ENCODE measurements around the gene CHI3L1.

GRCh38 chr1:203215573-203215972 is 29.1 kb upstream of the CHI3L1 start:
- TF ChIP-seq, protein P1, sequence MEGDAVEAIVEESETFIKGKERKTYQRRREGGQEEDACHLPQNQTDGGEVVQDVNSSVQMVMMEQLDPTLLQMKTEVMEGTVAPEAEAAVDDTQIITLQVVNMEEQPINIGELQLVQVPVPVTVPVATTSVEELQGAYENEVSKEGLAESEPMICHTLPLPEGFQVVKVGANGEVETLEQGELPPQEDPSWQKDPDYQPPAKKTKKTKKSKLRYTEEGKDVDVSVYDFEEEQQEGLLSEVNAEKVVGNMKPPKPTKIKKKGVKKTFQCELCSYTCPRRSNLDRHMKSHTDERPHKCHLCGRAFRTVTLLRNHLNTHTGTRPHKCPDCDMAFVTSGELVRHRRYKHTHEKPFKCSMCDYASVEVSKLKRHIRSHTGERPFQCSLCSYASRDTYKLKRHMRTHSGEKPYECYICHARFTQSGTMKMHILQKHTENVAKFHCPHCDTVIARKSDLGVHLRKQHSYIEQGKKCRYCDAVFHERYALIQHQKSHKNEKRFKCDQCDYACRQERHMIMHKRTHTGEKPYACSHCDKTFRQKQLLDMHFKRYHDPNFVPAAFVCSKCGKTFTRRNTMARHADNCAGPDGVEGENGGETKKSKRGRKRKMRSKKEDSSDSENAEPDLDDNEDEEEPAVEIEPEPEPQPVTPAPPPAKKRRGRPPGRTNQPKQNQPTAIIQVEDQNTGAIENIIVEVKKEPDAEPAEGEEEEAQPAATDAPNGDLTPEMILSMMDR (IDR thresholded peaks at IDR 0.05; ENCODE audit: poor library complexity), result no peak
- TF ChIP-seq EZH2 (IDR thresholded peaks at IDR 0.05; ENCODE audit: borderline replicate concordance) (no peak), EZH2phosphoT487 (IDR thresholded peaks at IDR 0.05; ENCODE audit: low read depth, severe bottlenecking, unreplicated experiment) (no peak)
